ENCODE results near the gene ANO2. TPM values are rescaled to one million over a fixed set of nuclear protein-coding genes. Genes with fewer than 3 reads are reported as not detected.

ANO2 gene
- total and polyA plus RNA-seq, 4 donors = 0.03 to 0.25 (median 0.15) TPM

GRCh38 chr12:5556946-5557673 lies 387.9 kb downstream of the ANO2 start:
- H3K27me3 ChIP-seq (ENCODE audit: control insufficient read depth in 4 of 4, insufficient read depth in 4 of 4, low read length in 3 of 4) = no peaks in the 10 kb centered on the region
- no peak for DNase-seq (ENCODE audit: low spot score)
- no peaks in the 10 kb centered on the region for H3K4me1 ChIP-seq (ENCODE audit: control insufficient read depth in 4 of 4, insufficient read depth in 4 of 4, low read length in 3 of 4)
- H3K36me3 ChIP-seq (ENCODE audit: control insufficient read depth in 4 of 4, insufficient read depth in 3 of 4, low read depth in 1 of 4, low read length in 3 of 4) = no peaks in the 10 kb centered on the region
- TF ChIP-seq MAX (IDR thresholded peaks at IDR 0.05) (no peak), EGR1 (IDR thresholded peaks at IDR 0.05; ENCODE audit: low read depth in 2 of 2) (no peak), FOXA1 (IDR thresholded peaks at IDR 0.05) (no peak), GABPA (IDR thresholded peaks at IDR 0.05 in 1 of 2, conservative IDR thresholded peaks at IDR 0.05 in 1 of 2) (no peak), RAD21 (IDR thresholded peaks at IDR 0.05) (no peak), ZBTB33 (IDR thresholded peaks at IDR 0.05) (no peak), ATF3 (IDR thresholded peaks at IDR 0.05) (no peak), RXRA (IDR thresholded peaks at IDR 0.05) (no peak), TAF1 (conservative IDR thresholded peaks at IDR 0.05) (no peak), JUND (IDR thresholded peaks at IDR 0.05) (no peak), FOXA2 (IDR thresholded peaks at IDR 0.05) (no peak), YY1 (IDR thresholded peaks at IDR 0.05) (no peak), REST (IDR thresholded peaks at IDR 0.05) (no peak), NR2F2 (IDR thresholded peaks at IDR 0.05) (no peak), CTCF (IDR thresholded peaks at IDR 0.05; ENCODE audit: low read depth, low read length, missing input control) (no peak), HNF4G (IDR thresholded peaks at IDR 0.05) (no peak), SP1 (IDR thresholded peaks at IDR 0.05) (no peak), HNF4A (conservative IDR thresholded peaks at IDR 0.05) (no peak)
- 84% methylated on average over 6 of the region's 6 CpGs for WGBS
- H3K9me3 ChIP-seq (ENCODE audit: control insufficient read depth in 4 of 4, low read length in 3 of 4) = peaks cover 0 to 5% (median 1%) of the 10 kb centered on the region in 4 donors
- H3K4me3 ChIP-seq (ENCODE audit: low read depth in 1 of 3, low read length in 3 of 3) = no peak overlapping the region
- H3K27ac ChIP-seq (ENCODE audit: low read depth in 1 of 2, low read length in 2 of 2) = no peak overlapping the region
- H3K9ac ChIP-seq (ENCODE audit: low read depth in 1 of 2, low read length in 2 of 2) = no peak overlapping the region

All from liver (tissue), 9 donors.